Kidney tubule cell (primary cell): ENCODE measurements around the gene ANKMY1.

ENCODE experiments used
- DNase-seq: peaks from one replicate; pipeline ENCODE4 v3.0.0-alpha.2; 2018; ENCODE audit warnings: low spot score

Gene ANKMY1

GRCh38 chr2:240579771-240580614 lies 22.2 kb upstream of the ANKMY1 start:
- peak; percentile 84 for DNase-seq

DNA sequence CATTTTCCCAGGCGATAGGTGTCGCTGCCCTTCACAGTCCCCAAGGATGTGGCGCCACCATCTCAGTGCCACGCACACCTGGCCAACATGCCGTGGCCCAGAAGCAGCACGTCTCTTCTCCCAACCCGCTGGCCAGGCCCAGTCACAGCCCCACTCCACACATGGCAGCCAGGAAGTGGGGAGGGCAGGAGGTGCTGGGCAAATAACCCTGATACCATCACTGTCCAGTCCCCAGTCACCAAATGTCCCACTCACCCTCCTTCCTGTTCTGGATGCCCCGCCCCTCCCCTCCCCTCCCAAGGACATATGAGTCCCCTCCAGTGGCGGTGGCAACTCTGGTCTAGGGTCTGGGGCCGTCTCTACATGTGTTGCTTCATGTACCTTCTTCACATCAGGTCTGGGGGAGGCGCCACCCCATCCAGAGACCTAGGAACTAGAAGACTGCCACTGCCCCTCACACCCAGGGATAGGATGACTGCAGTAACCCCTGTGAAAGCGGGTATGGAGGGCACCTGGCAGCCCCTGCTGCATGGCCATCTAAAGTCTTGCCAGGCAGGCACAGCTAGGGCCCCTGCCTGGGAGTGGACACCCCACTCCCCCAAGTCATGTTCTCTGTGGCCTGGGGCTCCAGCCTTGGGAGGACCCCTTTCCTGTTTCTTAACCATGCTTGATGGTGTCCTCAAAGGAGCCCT lies 21.4 kb upstream of the ANKMY1 start:
- no peak for DNase-seq

- DNase-seq: no peak
Observed at GRCh38 chr2:240578488-240578887, 20.7 kb upstream of the ANKMY1 start.

- DNase-seq: no peak
Observed at GRCh38 chr2:240578110-240578450, 20.3 kb upstream of the ANKMY1 start.

GRCh38 chr2:240577281-240578109 lies 19.7 kb upstream of the ANKMY1 start:
- no peak for DNase-seq

GRCh38 chr2:240576436-240577205 lies 18.8 kb upstream of the ANKMY1 start:
- DNase-seq: no peak

- no peak for DNase-seq
Observed at GRCh38 chr2:240576036-240576435, 18.2 kb upstream of the ANKMY1 start.

DNA sequence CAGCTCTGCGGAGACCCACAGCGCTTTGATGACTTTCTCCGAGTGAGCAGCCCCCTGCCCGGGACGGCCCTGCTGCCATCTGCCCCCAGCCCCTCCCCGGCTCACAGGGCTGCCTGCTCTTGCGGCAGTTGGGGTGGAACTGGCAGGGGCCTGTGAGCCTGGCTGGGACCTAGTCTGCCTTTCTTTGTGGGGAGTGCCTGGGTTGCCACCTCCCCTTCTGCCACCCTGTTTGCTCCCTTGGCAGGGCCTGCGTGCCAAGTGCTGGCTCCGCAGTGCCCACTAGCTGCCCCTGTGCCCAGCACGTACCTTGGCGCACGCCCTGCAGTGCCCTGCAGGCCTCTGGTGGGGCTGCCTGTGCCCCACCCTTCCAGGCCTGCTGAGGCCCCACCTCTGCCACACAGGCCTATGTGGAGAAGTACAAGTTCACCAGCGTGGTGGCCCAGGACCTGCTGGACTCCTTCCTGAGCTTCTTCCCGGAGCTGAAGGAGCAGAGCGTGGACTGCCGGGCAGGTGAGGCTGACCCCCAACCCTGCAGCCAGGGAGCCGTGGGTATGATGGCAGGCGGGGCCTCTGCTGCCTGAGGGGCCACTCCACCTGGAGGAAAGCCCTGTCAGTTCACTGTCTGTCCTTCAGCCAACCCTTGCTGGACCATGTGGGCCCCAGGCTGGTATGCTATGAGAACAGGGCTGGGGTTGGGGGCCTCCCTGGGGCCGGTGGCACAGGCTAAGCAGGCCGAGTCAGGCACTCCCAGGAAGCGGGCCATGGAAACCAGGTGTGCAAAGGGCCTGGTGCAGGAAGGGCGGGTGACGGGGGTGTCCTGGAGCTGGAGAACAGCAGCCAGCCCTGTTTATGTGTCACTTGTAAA lies 17.5 kb upstream of the ANKMY1 start:
- no peak for DNase-seq

- no peak for DNase-seq
Observed at GRCh38 chr2:240574386-240575100, 16.8 kb upstream of the ANKMY1 start.

GRCh38 chr2:240573516-240574385 lies 16.0 kb upstream of the ANKMY1 start:
- no peak for DNase-seq

DNA sequence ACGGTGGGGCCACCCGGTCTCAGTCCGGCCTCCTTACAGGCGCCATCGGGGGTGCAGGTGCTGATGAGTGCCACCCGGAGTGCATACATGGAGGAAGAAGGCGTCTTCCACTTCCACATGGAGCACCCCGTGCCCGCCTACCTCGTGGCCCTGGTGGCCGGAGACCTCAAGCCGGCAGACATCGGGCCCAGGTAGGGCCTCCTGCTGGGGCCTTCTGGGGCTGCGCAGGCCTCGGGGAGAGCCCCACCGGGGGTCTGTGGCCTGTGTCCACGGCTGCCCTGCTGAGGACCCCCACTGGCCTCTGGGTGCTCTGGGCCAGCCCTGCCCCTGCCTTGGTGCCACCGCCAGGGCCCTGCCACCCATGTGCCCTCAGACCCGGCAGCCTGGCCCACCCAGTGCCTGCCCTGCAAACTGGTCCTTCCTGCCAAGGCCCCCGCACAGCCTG lies 15.3 kb upstream of the ANKMY1 start:
- DNase-seq: no peak

DNA sequence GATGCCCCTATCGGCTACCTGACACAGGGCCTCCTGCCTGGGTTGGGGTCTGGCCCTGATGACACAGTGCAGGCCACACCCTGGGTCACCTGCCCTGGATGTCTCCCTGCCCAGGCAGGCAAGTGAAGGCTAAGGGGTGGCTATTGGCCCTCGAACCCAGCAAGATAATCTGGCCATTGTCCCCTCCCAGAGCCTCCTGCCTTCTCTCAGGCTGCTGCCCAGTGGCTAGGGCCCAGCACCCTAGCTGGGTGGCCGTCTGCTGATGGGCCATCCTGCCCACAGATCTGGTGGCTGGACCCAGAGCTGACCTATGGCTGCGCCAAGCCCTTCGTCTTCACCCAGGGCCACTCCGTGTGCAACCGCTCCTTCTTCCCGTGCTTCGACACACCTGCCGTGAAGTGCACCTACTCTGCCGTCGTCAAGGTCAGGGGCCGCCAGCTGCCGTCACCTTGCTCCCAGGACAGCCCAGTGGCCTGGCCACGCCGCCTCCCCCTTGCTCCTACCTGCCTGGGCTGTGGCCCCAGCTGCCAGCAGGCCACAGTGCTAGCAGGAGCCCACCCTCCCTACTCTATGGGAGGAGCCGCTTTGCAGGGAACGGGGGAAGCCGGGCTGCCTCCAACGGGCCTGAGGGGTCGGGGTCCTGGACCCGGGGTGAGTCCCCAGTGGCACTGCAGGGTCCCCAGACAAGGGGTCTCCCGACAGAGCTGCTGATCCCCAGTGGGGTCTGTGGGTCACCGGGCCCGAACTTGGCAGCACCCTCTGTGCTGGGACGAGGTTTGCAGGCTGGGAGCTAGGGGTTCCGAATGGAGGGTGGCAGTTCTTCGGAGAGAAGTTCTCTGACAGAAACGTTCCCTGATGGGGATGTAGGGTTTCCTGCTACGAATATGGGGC lies 14.6 kb upstream of the ANKMY1 start:
- no peak for DNase-seq

- DNase-seq: no peak
Observed at GRCh38 chr2:240571314-240571973, 13.7 kb upstream of the ANKMY1 start.

DNA sequence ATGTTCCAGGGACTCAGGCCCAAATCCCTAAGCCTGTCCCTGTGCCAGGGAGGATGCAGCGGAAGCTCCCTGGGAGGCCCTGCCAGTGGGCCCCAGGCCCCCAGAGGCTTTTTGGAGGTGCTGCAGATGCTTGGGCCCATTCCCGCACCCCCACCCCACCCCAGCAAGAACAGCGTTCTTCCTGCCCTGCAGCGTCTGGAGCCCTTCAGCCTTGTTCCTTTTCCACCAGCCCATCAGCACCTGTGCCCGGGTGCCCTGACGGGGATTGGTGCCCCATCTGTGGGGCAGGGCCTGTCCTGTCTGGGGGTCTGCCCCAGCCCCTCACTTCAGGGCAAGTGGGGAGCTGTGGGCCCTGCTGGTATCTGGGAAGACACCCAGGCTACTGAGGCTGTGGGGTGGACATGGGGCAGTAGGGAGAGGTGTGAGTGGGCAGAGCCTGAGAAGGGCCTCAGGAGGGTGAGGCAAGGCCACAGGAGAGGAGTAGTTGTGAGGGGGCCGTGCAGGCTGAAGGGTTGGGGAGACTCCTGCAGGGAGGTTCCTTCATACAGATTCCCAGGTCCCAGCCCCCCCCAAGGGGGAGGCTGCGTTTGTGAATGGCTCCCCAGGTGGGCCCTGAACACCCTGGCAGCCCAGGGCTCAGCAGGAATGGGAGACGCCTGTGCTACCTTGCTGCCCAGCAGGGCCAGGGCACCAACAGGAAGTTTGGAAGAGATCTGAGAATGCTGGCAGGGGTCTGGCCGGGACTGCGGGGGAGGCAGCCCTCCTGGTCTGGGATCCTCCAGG lies 12.9 kb upstream of the ANKMY1 start:
- no peak for DNase-seq

- peak; percentile 30 for DNase-seq
Observed at GRCh38 chr2:240569998-240570530, 12.3 kb upstream of the ANKMY1 start.

DNA sequence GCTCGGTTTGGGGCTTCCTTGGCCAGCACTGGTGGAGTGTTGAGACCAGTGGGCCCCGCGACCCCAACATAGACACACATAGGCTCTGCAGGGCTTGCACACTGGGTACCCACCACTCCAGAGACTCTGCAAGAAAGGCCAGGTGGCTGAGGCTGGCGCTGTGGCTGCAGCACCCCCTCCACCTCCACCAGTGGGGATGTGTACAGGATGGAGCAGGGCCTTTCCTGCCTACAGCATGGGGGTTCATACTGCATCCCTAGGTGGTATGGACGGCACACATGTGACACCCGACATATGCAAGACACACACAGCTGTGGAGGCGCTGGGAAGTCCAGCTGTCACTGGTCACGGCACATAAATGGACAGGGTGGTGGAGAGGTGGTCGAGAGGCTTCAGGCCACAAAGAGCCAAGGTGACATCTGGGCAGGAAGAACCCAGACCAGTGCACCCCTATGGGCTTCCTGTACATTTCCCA lies 11.8 kb upstream of the ANKMY1 start:
- DNase-seq: no peak
